Gastroesophageal sphincter (tissue), 4 donors: ENCODE measurements around the gene ZNF223. TPM values are rescaled to one million over a fixed set of nuclear protein-coding genes. Genes with fewer than 3 reads are reported as not detected.

Source experiments
- ATAC-seq: fragments of 150-250 bp; one replicate; pipeline ENCODE4 v1.9.1; 2016; ENCODE audit warnings: mild to moderate bottlenecking, moderate library complexity
- H3K27ac ChIP-seq, 4 donors: fragments of 200-600 bp; sonication (generic) in 3 of 4; 1 replicate in 3 of 4; 2 replicates in 1 of 4; pipeline ENCODE4 v1.5.1; 2016 to 2019
- H3K27me3 ChIP-seq: fragments of 200-600 bp; sonication (generic); one replicate; pipeline ENCODE4 v1.5.1; 2019
- H3K36me3 ChIP-seq, 2 donors: fragments of 200-600 bp; sonication (generic); one replicate each; pipeline ENCODE4 v1.5.1; 2019; ENCODE audit warnings: control low read depth in 1 of 2
- H3K4me1 ChIP-seq, 3 donors: fragments of 200-600 bp; sonication (generic); 1 replicate in 2 of 3; 2 replicates in 1 of 3; pipeline ENCODE4 v1.5.1; 2016 to 2019; ENCODE audit warnings: control low read depth in 2 of 3
- H3K4me3 ChIP-seq, 2 donors: fragments of 200-600 bp; sonication (generic); one replicate each; pipeline ENCODE4 v1.5.1; 2019; ENCODE audit warnings: mild to moderate bottlenecking in 1 of 2, moderate library complexity in 1 of 2
- H3K9me3 ChIP-seq, 3 donors: fragments of 200-600 bp; sonication (generic); one replicate each; pipeline ENCODE4 v1.5.1; 2017 to 2019; ENCODE audit warnings: control low read depth in 2 of 3
- CTCF ChIP-seq, 4 experiments: fragments of 200-600 bp in 2 of 4; fragments of 450-650 bp in 2 of 4; sonication (generic) in 1 of 4; IDR thresholded peaks; one replicate each; pipeline ENCODE4 v1.5.1; 2017 to 2019; ENCODE audit warnings: antibody characterized with exemption in 4 of 4, mild to moderate bottlenecking in 2 of 4, moderate library complexity in 2 of 4
- EP300 ChIP-seq: sonication (generic); formaldehyde crosslinking; IDR thresholded peaks from one replicate; pipeline ENCODE4 v1.6.1; 2017; ENCODE audit warnings: antibody characterized with exemption, mild to moderate bottlenecking
- POLR2A ChIP-seq, 2 donors: fragments of 450-650 bp; IDR thresholded peaks; one replicate each; pipeline ENCODE4 v1.6.1; 2017; ENCODE audit warnings: antibody characterized with exemption in 2 of 2, mild to moderate bottlenecking in 2 of 2, moderate library complexity in 1 of 2
- POLR2AphosphoS5 ChIP-seq: sonication (generic); formaldehyde crosslinking; IDR thresholded peaks from one replicate; pipeline ENCODE4 v1.6.1; 2017; ENCODE audit warnings: antibody characterized with exemption
- WGBS, 2 donors: methylation state at CpG; one replicate each; pipeline ENCODE4 v1.1.5; 2018; ENCODE audit warnings: low coverage in 1 of 2; 5-methylcytosine and 5-hydroxymethylcytosine counted together
- total RNA-seq, 4 donors: library from RNA; depleted of rRNA; stranded (reverse); fragments of >200 nt; gene quantifications; one replicate each; pipeline ENCODE4 v1.1.0, GENCODE V29; 2016

The ZNF223 gene
- total RNA-seq, 4 donors from 2014 or later, result 2.3 to 5.5 (median 4.4) TPM

- Histone ChIP-seq H3K27ac (no peak overlapping the region), H3K4me3 (no peak overlapping the region), H3K4me1 (peaks cover 0 to 20% (median 0%) of the 10 kb centered on the region in 3 donors), H3K27me3 (no peaks in the 10 kb centered on the region), H3K36me3 (peaks cover 21 to 52% of the 10 kb centered on the region in 2 donors), H3K9me3 (peaks cover 0 to 55% (median 2%) of the 10 kb centered on the region in 3 donors)
- TF ChIP-seq EP300, result no peak
- no peak for TF ChIP-seq CTCF (IDR thresholded peaks at IDR 0.05)
- TF ChIP-seq POLR2A (IDR thresholded peaks at IDR 0.05), result no peak
- TF ChIP-seq POLR2AphosphoS5, result no peak
- 83 to 95% methylated on average over 1 of the region's 1 CpG for WGBS, 2 donors
- ATAC-seq, result no peak
Observed at GRCh38 chr19:44005973-44006372, 45.9 kb upstream of the ZNF223 start.

- H3K36me3 ChIP-seq, result peaks cover 23 to 67% of the 10 kb centered on the region in 2 donors
- H3K27me3 ChIP-seq, result no peaks in the 10 kb centered on the region
- 96 to 100% methylated on average over 5 to 6 of the region's 6 CpGs for WGBS, 2 donors
- no peak overlapping the region for H3K4me3 ChIP-seq
- no peak for TF ChIP-seq EP300
- no peak for TF ChIP-seq POLR2AphosphoS5
- H3K4me1 ChIP-seq, result peaks cover 0 to 13% (median 0%) of the 10 kb centered on the region in 3 donors
- peaks cover 0 to 70% (median 5%) of the 10 kb centered on the region in 3 donors for H3K9me3 ChIP-seq
- ATAC-seq, result no peak
- no peak overlapping the region for H3K27ac ChIP-seq
Observed at GRCh38 chr19:44007473-44007872, 44.4 kb upstream of the ZNF223 start.

GRCh38 chr19:44010468-44010867, 41.4 kb upstream of the ZNF223 start:
- no peak for ATAC-seq
- H3K4me1 ChIP-seq, result no peaks in the 10 kb centered on the region
- H3K36me3 ChIP-seq, result peaks cover 23 to 71% of the 10 kb centered on the region in 2 donors
- no peak overlapping the region for H3K4me3 ChIP-seq
- WGBS, 2 donors, result 93 to 100% methylated on average over 1 to 5 of the region's 5 CpGs
- TF ChIP-seq EP300 (no peak), CTCF (IDR thresholded peaks at IDR 0.05) (no peak), POLR2A (IDR thresholded peaks at IDR 0.05) (no peak), POLR2AphosphoS5 (no peak)
- no peaks in the 10 kb centered on the region for H3K27me3 ChIP-seq
- no peak overlapping the region for H3K27ac ChIP-seq
- H3K9me3 ChIP-seq, result peaks cover 0 to 93% (median 5%) of the 10 kb centered on the region in 3 donors

GRCh38 chr19:44019498-44019897, 32.3 kb upstream of the ZNF223 start:
- H3K27ac ChIP-seq, result no peak overlapping the region
- ATAC-seq, result no peak
- no peaks in the 10 kb centered on the region for H3K36me3 ChIP-seq
- no peaks in the 10 kb centered on the region for H3K27me3 ChIP-seq
- H3K4me1 ChIP-seq, result no peaks in the 10 kb centered on the region
- no peak for TF ChIP-seq EP300
- no peak for TF ChIP-seq POLR2AphosphoS5
- no peak for TF ChIP-seq POLR2A (IDR thresholded peaks at IDR 0.05)
- TF ChIP-seq CTCF (IDR thresholded peaks at IDR 0.05), result no peak
- H3K9me3 ChIP-seq, result peaks cover 0 to 19% (median 0%) of the 10 kb centered on the region in 3 donors
- 39 to 44% methylated on average over 2 of the region's 2 CpGs for WGBS, 2 donors
- no peak overlapping the region for H3K4me3 ChIP-seq

GRCh38 chr19:44021221-44021620, 30.6 kb upstream of the ZNF223 start:
- Histone ChIP-seq H3K27ac (no peak overlapping the region), H3K27me3 (no peaks in the 10 kb centered on the region), H3K4me3 (no peak overlapping the region), H3K4me1 (peaks cover 0 to 14% (median 3%) of the 10 kb centered on the region in 3 donors), H3K9me3 (peaks cover 0 to 14% (median 0%) of the 10 kb centered on the region in 3 donors), H3K36me3 (no peaks in the 10 kb centered on the region)
- TF ChIP-seq POLR2AphosphoS5, result no peak
- no peak for TF ChIP-seq EP300
- TF ChIP-seq CTCF (IDR thresholded peaks at IDR 0.05), result no peak
- TF ChIP-seq POLR2A (IDR thresholded peaks at IDR 0.05), result no peak
- ATAC-seq, result no peak
